OCI-LY1 (cell line): ENCODE measurements around the gene EFCC1.

Source experiments
- EZH2 ChIP-seq: fragments of 200-600 bp; sonication (generic), shearing (Covaris generic); IDR thresholded peaks from 2 replicates; pipeline ENCODE4 v1.8.0; 2017; ENCODE audit warnings: borderline replicate concordance, mixed run types, mild to moderate bottlenecking, antibody characterized with exemption, low read length, moderate library complexity, mixed read lengths
- TF ChIP-seq, protein P1 (sequence below): fragments of 200-600 bp; sonication (generic), shearing (Covaris generic); IDR thresholded peaks from 2 replicates; pipeline ENCODE4 v1.5.1; 2017; ENCODE audit warnings: mild to moderate bottlenecking, antibody characterized with exemption, low read length, moderate library complexity, mixed read lengths

DNA sequence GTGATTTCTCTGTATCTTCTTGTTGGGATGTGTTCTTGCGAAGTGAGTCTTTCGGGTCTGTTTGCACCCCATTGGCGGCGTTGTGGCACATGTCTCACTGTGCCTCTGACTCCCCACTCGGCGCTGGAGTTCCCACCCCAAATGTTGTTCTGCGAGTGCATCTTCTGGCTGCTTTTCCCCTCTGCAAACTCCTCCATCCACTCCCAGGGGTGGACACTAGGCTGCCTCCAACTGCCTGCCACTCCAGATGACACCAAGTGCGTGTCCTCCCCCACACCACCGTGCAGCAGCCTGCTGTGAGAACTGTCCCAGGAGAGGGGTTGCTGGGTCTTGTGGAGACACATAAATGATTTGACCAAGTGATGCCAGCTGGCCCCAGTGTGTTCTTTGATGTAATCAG is 17.6 kb downstream of the EFCC1 start:
- TF ChIP-seq, protein P1, sequence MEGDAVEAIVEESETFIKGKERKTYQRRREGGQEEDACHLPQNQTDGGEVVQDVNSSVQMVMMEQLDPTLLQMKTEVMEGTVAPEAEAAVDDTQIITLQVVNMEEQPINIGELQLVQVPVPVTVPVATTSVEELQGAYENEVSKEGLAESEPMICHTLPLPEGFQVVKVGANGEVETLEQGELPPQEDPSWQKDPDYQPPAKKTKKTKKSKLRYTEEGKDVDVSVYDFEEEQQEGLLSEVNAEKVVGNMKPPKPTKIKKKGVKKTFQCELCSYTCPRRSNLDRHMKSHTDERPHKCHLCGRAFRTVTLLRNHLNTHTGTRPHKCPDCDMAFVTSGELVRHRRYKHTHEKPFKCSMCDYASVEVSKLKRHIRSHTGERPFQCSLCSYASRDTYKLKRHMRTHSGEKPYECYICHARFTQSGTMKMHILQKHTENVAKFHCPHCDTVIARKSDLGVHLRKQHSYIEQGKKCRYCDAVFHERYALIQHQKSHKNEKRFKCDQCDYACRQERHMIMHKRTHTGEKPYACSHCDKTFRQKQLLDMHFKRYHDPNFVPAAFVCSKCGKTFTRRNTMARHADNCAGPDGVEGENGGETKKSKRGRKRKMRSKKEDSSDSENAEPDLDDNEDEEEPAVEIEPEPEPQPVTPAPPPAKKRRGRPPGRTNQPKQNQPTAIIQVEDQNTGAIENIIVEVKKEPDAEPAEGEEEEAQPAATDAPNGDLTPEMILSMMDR, result no peak
- TF ChIP-seq EZH2, result no peak
